Activated CD4-positive, alpha-beta T cell treated with anti-CD3 and anti-CD28 coated beads, Interleukin-2, amount 50 U/mL, for 16 hours (primary cell): ENCODE results near the gene EEF2K.
"Not testable (repeated sequence)": the region's sequence is repeated elsewhere in the genome, so short reads cannot be mapped to it uniquely, and the experiment has no call there.

ENCODE experiments used
- DNase-seq: peaks from one replicate; pipeline ENCODE4 v3.0.0-alpha.2; 2020

Gene EEF2K

GRCh38 chr16:22190081-22190775, 15.8 kb upstream of the EEF2K start:
- DNase-seq = peak; percentile 77

GRCh38 chr16:22190776-22191531, 15.1 kb upstream of the EEF2K start:
- DNase-seq = peak; percentile 100

GRCh38 chr16:22191532-22192260, 14.4 kb upstream of the EEF2K start:
- peak; percentile 39 for DNase-seq

GRCh38 chr16:22192261-22193062, 13.6 kb upstream of the EEF2K start:
- DNase-seq = peak; percentile 88

GRCh38 chr16:22193063-22193411, 13.0 kb upstream of the EEF2K start:
- DNase-seq = no peak

GRCh38 chr16:22194707-22195444, 11.2 kb upstream of the EEF2K start:
- no peak for DNase-seq

- no peak for DNase-seq
Observed at GRCh38 chr16:22195445-22195694, 10.7 kb upstream of the EEF2K start.

GRCh38 chr16:22195695-22196558, 10.2 kb upstream of the EEF2K start:
- peak; percentile 91 for DNase-seq

- not testable (repeated sequence) for DNase-seq
Observed at GRCh38 chr16:22196559-22197168, 9.4 kb upstream of the EEF2K start.

- no peak for DNase-seq
Observed at GRCh38 chr16:22198547-22199293, 7.4 kb upstream of the EEF2K start.

GRCh38 chr16:22202261-22202637, 3.8 kb upstream of the EEF2K start:
- DNase-seq = no peak

GRCh38 chr16:22203091-22203490, 3.0 kb upstream of the EEF2K start:
- DNase-seq = no peak

GRCh38 chr16:22204091-22204655, 1.9 kb upstream of the EEF2K start:
- no peak for DNase-seq

GRCh38 chr16:22205577-22206012, 483 bp upstream of the EEF2K start:
- no peak for DNase-seq

GRCh38 chr16:22206842-22207714, 1.0 kb downstream of the EEF2K start:
- DNase-seq = peak; percentile 50

GRCh38 chr16:22207715-22208360, 1.8 kb downstream of the EEF2K start:
- DNase-seq = no peak

- no peak for DNase-seq
Observed at GRCh38 chr16:22210285-22210684, 4.2 kb downstream of the EEF2K start.

- no peak for DNase-seq
Observed at GRCh38 chr16:22210854-22211253, 4.8 kb downstream of the EEF2K start.
